ENCODE results near the gene NAT9.
A peak's percentile ranks its signal among the peaks of the same experiment; 100 is the strongest.

NAT9 gene

DNA sequence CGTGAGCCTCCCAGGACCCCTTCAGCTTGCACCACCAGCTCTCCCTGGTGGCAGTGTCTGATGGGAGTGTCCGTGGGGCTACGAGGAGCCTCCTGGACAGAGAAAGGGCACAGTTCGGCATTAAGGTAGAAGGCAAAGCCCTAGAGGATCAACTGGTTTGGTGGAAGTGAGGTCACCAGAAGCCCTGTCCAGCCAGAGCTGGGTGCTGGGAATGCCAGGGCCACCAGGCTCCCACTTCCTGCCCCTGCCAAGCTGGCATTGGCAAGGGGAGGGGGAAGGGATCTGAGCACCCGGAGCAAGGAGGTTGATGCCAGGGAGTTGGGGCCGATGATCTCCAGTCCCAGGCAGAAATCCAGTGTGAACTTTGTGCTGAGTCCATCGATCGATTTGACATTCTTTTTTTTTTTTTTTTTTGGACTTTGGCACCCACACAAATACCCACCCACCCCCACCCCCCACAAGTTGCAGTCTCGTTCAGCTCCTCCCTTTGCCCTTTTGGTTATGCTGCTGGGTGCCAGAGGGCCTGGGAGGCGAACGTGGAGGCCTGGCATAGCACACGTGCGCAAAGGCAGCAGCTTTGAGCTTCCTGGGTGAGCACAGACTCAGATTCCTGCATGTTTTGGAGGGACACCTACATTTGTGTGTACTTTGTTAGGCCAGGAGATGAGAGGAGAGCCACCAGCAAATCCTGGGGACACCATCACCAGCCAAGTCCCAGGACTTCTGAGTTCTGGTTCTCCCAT lies 25.6 kb downstream of the NAT9 start:
- peak overlapping the region; percentile 98 for H3K27ac Mint-ChIP-seq
- no peak for DNase-seq (ENCODE audit: low spot score in 2 of 2)
- no peaks in the 10 kb centered on the region for H3K9me3 Mint-ChIP-seq
- H3K4me3 Mint-ChIP-seq = peak overlapping the region; percentile 100
- peaks cover 60% of the 10 kb centered on the region for H3K36me3 Mint-ChIP-seq
- ATAC-seq = no peak
- H3K4me1 Mint-ChIP-seq = peaks cover 68% of the 10 kb centered on the region

DNA sequence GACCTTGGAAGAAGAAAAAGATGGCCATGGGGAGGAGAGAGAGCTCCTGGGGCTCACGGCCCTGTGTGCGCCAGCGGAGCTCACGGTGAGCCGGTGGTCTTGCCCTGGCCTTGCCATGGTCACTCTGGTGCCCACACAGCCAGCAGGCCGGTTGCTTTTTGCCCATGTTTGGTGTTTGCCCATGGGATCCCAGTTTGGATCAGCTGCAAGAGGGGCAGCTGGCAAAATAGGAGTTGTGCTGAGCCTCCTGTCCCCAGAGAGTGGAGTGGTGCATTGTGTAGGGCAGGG lies 26.2 kb downstream of the NAT9 start:
- Mint-ChIP-seq H3K4me1 (peaks cover 64% of the 10 kb centered on the region), H3K9me3 (no peaks in the 10 kb centered on the region), H3K36me3 (peaks cover 57% of the 10 kb centered on the region), H3K27ac (peak overlapping the region; percentile 98), H3K4me3 (peak overlapping the region; percentile 100)
- DNase-seq (ENCODE audit: low spot score in 2 of 2) (no peak), ATAC-seq (no peak)

DNA sequence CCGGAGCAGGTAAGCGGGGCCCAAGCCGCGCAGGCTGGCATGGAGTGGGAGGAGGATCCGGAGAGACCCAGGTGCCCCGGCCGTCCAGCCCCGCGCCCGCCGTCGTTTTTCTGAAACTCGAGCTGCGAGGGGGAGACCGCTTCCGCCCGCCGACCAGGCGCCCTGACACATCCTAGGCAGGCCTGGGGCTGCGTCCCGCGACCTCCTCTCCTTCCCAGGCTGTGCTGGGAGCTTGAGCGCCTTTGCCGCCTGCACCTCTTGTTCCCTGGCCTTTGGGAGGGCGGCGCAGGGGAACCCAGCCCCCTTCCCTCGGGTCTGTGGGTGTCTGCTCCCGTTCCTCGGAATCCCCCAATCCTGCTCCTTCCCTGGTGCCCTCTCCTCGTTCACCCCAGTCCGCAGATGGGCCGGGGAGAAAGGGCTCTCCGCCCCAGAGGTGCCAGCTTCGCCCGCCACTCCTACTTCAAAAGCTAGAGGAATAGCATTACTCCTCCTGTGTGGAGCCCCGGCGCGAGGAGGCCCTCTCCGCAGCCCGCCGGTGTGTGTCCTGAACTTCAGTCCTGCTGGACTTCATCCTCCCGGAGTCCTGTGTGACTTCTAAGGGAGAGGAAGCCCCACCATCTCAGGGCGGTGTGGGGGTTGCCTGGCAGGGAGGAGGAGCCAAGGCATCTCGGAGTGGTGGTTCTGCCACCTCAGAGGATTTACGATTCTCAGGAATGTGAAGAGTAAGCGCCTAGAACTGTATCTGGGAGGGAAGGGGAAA lies 26.7 kb downstream of the NAT9 start:
- ATAC-seq (peak; percentile 9), DNase-seq (ENCODE audit: low spot score in 2 of 2) (peak; percentile 31 to 68)
- peaks cover 64% of the 10 kb centered on the region for H3K4me1 Mint-ChIP-seq

DNA sequence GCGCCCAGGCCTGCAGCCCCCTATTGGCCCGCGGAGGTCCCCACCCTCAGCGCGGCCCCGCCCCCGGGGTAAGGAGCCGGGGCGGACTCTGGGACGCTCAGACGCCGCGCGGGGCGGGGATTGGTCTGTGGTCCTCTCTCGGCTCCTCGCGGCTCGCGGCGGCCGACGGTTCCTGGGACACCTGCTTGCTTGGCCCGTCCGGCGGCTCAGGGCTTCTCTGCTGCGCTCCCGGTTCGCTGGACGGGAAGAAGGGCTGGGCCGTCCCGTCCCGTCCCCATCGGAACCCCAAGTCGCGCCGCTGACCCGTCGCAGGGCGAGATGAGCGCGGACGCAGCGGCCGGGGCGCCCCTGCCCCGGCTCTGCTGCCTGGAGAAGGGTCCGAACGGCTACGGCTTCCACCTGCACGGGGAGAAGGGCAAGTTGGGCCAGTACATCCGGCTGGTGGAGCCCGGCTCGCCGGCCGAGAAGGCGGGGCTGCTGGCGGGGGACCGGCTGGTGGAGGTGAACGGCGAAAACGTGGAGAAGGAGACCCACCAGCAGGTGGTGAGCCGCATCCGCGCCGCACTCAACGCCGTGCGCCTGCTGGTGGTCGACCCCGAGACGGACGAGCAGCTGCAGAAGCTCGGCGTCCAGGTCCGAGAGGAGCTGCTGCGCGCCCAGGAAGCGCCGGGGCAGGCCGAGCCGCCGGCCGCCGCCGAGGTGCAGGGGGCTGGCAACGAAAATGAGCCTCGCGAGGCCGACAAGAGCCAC lies 27.4 kb downstream of the NAT9 start, which contains the start of gene NHERF1:
Gene NHERF1, plus strand, starts transcription at position 100 of the 750 bp plus-strand sequence. Its CDS starts 219 bp downstream, at position 319.
- peak within 1 kb of the TSS; percentile 98 for H3K27ac Mint-ChIP-seq
- peak within 1 kb of the TSS; percentile 100 for H3K4me3 Mint-ChIP-seq
- peaks cover 45% of the 10 kb centered on the region for H3K36me3 Mint-ChIP-seq
- no peaks in the 10 kb centered on the region for H3K9me3 Mint-ChIP-seq
- DNase-seq (ENCODE audit: low spot score in 2 of 2) (peak; percentile 95 to 96), ATAC-seq (peak; percentile 91)
- peaks cover 64% of the 10 kb centered on the region for H3K4me1 Mint-ChIP-seq

More for the DNA sequence above, 26.7 kb downstream of the NAT9 start:
- peak overlapping the region; percentile 100 for H3K4me3 Mint-ChIP-seq
- peak overlapping the region; percentile 98 for H3K27ac Mint-ChIP-seq
- no peaks in the 10 kb centered on the region for H3K9me3 Mint-ChIP-seq
- peaks cover 52% of the 10 kb centered on the region for H3K36me3 Mint-ChIP-seq

DNA sequence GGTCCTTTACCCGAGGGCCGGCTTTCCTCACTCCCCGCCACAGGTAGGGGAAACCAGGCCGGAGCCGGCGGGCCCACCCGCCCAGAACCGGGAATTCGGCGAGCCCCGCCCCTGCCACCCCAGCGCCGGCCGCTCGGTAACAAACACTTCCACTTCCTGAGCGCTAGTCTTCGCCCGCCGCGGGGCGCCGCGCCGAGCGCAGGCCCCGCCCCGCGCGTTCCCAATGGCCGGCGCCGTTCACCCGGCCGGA lies 27.9 kb downstream of the NAT9 start:
- Mint-ChIP-seq H3K36me3 (peaks cover 40% of the 10 kb centered on the region), H3K27ac (no peak overlapping the region), H3K4me1 (peaks cover 64% of the 10 kb centered on the region), H3K9me3 (no peaks in the 10 kb centered on the region), H3K4me3 (peak overlapping the region; percentile 100)
- DNase-seq (ENCODE audit: low spot score in 2 of 2) (no peak), ATAC-seq (no peak)

DNA sequence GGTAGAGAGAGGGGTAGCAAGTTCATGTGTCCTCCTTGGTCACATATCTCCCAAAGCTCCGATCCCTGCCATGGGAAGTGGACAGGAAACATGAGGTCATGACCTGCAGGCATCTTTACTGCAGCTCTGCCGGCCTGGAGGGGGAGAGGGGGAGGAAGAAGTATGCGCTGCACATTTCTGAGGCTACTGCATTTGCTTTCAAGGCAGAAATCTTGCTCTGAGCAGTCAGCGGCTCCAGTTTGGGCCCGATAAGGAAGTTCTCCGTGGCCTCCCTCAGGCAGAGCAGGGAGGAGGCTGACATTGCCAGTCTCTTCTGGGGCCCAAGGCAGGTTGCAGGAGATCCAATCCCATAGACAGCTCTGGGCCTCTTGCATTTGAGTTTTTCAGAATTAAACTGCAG lies 29.2 kb downstream of the NAT9 start:
- H3K36me3 Mint-ChIP-seq = peaks cover 27% of the 10 kb centered on the region

DNA sequence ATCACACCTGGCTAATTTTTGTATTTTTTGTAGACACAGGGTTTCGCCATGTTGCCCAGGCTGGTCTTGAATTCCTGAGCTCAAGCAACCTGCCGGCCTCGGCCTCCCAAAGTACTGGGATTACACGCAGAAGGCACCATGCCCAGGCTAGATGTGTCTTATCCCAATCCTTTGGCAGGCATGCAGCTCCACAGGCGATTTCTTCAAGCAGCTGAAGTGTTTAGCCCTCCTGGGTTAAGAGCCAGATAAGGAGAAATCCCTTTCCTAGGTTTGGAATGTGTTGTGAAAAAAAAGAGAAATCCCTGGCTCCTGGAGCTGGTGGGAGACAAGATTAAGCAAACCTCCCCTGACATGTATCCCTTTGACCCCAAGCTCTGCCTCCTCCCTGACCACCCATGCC lies 29.8 kb downstream of the NAT9 start:
- DNase-seq (ENCODE audit: low spot score in 2 of 2) (no peak), ATAC-seq (no peak)
- Mint-ChIP-seq H3K4me3 (peak overlapping the region; percentile 100), H3K27ac (peak overlapping the region; percentile 46), H3K4me1 (peaks cover 64% of the 10 kb centered on the region), H3K36me3 (peaks cover 21% of the 10 kb centered on the region), H3K9me3 (no peaks in the 10 kb centered on the region)

More for the DNA sequence above, 29.2 kb downstream of the NAT9 start:
- Mint-ChIP-seq H3K4me3 (peak overlapping the region; percentile 100), H3K27ac (peak overlapping the region; percentile 46), H3K4me1 (peaks cover 64% of the 10 kb centered on the region), H3K9me3 (no peaks in the 10 kb centered on the region)
- no peak for ATAC-seq
- no peak for DNase-seq (ENCODE audit: low spot score in 2 of 2)

DNA sequence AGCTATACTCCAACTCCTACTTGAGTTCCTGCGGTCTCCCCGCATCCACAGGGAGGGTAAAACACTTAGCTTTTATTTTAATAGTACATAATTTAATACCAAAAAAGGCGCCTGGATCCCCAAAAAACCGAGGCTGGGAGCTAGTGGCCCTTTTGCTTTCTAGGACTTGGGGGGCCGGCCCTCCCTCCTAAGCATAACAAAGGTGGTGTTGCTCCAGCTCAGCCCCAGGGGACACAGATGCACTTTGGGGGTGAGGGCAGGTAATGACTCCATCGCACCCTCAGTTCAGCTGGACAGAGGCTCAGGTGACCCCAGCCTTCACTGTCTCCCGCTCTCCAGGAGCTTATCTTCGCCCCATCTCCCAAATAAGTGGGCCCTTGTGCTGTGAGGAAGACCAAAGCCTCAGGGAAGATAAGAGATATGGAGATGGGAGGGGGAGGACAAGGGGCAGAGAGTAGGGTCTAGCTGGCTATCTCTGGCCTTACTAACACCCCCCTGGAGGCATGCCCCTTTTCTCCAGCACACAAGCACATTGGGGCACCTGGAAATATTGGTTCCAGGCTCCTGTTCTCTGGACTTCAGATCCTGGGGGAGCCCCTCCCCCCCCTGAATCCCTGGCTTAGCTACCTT lies 30.5 kb downstream of the NAT9 start:
- DNase-seq (ENCODE audit: low spot score in 2 of 2) = no peak
- Mint-ChIP-seq H3K27ac (no peak overlapping the region), H3K4me1 (peaks cover 64% of the 10 kb centered on the region), H3K36me3 (peaks cover 14% of the 10 kb centered on the region), H3K4me3 (no peak overlapping the region), H3K9me3 (no peaks in the 10 kb centered on the region)
- no peak for ATAC-seq

DNA sequence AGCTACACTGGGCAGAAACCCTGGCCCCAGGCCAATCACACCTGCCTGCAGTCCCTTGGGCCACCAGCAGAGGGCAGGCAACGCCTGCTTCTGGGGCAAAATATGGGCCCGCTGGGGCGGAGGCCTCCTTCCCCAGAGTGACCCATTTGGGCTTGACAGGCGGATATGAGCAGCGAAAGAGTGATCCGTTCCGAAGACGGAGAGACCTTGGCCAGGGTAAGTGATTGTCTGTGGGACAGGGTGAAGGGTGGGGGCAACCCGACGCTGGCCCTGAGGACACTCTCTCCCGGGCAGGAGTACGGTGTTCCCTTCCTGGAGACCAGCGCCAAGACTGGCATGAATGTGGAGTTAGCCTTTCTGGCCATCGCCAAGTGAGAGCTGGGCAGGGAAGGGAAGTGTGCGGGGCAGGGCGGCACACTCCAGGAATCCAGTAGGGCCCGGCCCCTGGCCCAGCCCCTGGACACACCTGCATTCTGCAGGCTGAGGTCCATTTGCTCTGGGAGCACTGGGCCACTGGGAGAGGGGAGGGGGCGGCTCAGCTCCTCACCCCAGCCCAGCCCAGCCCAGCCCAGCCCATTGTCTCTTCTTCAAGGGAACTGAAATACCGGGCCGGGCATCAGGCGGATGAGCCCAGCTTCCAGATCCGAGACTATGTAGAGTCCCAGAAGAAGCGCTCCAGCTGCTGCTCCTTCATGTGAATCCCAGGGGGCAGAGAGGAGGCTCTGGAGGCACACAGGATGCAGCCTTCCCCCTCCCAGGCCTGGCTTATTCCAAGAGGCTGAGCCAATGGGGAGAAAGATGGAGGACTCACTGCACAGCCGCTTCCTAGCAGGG lies 31.2 kb downstream of the NAT9 start:
- DNase-seq (ENCODE audit: low spot score in 2 of 2) (peak; percentile 98), ATAC-seq (peak; percentile 29)
- no peaks in the 10 kb centered on the region for H3K9me3 Mint-ChIP-seq
- H3K4me1 Mint-ChIP-seq = peaks cover 65% of the 10 kb centered on the region
- H3K27ac Mint-ChIP-seq = peak overlapping the region; percentile 82
- peaks cover 7% of the 10 kb centered on the region for H3K36me3 Mint-ChIP-seq
- H3K4me3 Mint-ChIP-seq = peak overlapping the region; percentile 63

DNA sequence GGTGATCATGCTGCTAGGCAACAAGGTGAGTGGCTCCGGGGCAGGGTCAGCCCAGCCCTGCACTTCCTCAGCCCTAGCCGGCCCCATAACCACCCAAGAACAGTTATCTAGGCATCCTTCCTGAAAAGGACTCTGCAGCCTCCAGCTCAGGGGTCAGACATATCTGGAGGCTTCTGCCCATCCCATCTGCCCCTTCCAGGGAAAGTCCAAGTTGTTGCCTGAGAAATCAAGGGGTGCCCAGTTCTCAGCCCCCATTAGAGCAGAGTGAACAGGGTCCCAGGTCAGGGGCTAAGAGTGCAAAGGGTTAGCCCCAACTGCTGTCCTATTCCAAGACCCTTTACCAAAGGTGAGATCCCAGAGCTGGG lies 31.8 kb downstream of the NAT9 start:
- DNase-seq (ENCODE audit: low spot score in 2 of 2) (no peak), ATAC-seq (no peak)
- Mint-ChIP-seq H3K9me3 (no peaks in the 10 kb centered on the region), H3K36me3 (peaks cover under 1% of the 10 kb centered on the region), H3K4me1 (peaks cover 64% of the 10 kb centered on the region), H3K27ac (peak overlapping the region; percentile 82), H3K4me3 (peak overlapping the region; percentile 63)

DNA sequence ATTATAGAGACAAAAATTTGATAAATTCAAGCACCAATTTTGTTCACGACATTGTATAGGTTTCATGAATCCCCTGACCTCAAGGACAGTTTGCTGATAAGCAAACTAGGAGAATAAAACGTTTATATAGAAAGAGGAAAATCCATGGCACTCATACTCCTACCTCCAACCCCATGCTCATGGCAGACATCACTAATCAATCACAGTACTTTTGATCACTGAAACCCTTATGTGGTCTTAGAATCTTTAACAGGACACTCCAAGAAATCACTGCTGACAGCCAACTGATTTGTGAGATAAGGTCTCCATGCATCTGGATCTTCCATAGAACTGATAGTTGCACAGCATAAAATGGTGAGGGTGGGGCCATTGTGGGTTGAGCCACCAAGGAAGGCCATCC lies 32.4 kb downstream of the NAT9 start:
- H3K36me3 Mint-ChIP-seq = no peaks in the 10 kb centered on the region
- no peak overlapping the region for H3K4me3 Mint-ChIP-seq
- H3K27ac Mint-ChIP-seq = peak overlapping the region; percentile 89
- no peak for ATAC-seq
- no peak for DNase-seq (ENCODE audit: low spot score in 2 of 2)
- H3K4me1 Mint-ChIP-seq = peaks cover 70% of the 10 kb centered on the region
- no peaks in the 10 kb centered on the region for H3K9me3 Mint-ChIP-seq

DNA sequence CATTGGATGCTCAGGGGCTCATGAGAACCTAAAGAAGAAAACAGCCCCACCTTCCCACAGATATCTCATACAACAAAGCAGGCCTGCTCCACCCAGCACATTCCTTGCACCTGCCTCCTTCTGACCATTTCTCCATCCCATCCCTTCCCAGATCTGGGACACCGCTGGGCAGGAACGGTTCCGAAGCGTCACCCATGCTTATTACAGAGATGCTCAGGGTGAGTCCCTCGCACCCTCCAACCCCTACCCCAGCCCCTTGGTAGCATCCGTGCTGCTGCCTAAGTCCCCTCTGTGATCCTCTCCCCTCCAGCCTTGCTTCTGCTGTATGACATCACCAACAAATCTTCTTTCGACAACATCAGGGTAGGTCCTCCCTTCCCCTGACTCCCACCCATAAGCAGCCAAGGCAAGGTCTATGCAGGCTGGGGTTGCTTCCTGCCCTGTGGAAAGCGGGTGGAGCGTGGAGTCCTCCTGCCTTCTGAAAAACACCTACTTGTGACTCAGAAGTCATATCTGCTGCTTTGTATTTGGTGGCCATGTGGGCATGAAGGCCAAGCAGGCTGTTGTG lies 33.1 kb downstream of the NAT9 start:
- no peaks in the 10 kb centered on the region for H3K9me3 Mint-ChIP-seq
- DNase-seq (ENCODE audit: low spot score in 2 of 2) = peak in 1 of 2 donors; percentile 55
- ATAC-seq = no peak
- H3K4me1 Mint-ChIP-seq = peaks cover 77% of the 10 kb centered on the region
- no peaks in the 10 kb centered on the region for H3K36me3 Mint-ChIP-seq
- H3K4me3 Mint-ChIP-seq = peak overlapping the region; percentile 67
- H3K27ac Mint-ChIP-seq = peak overlapping the region; percentile 89

DNA sequence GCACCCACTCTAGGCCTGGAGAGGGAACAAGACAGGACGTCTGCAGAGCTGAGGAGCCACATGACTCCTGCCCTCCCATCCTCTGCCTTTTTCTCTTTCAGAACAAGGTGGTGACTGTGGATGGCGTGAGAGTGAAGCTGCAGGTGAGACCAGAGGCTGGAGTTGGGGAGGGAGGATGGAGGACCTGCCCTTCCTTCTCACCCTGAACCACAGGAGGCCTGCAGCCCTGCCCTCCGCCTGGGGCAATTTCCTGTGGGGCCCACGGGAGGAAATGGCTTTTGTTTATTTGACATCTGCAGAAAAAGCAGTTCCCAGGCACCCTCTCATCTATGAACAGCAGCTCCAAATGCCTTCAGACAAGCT lies 34.0 kb downstream of the NAT9 start:
- no peaks in the 10 kb centered on the region for H3K36me3 Mint-ChIP-seq
- H3K4me3 Mint-ChIP-seq = peak overlapping the region; percentile 67
- peak overlapping the region; percentile 89 for H3K27ac Mint-ChIP-seq
- peak in 1 of 2 donors; percentile 81 for DNase-seq (ENCODE audit: low spot score in 2 of 2)
- H3K9me3 Mint-ChIP-seq = no peaks in the 10 kb centered on the region
- H3K4me1 Mint-ChIP-seq = peaks cover 84% of the 10 kb centered on the region
- peak; percentile 23 for ATAC-seq

DNA sequence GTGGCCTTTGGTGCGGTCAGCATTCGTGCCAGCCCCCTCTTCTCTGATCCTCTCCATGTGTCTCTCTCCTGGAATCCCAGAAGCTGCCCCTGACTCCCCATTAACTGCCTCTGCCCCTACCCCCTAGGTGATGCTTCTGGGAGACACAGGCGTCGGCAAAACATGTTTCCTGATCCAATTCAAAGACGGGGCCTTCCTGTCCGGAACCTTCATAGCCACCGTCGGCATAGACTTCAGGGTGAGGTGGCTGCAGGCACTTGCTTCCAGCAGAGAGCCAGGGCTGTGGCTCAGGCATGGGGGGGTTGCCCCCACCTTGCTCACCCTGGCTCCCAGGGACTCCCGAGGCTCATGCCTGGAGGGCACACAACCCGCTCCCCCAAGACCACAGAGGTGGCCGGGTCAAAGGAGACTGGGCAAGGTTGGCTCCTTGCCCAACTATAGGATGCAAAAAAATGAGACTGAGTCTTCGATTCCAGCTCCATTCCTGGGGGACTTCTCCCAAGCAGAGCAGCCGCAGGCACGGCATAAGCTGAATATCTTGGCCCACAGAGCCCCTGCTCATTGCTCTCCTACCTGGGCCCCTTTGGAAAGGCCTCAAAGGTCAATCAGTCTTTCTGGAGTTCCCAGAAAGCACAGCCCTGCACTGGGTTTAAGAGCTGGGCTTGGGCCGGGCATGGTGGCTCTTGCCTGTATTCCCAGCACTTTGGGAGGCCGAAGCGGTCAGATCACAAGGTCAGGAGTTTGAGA lies 35.3 kb downstream of the NAT9 start:
- H3K4me3 Mint-ChIP-seq = no peak overlapping the region
- peak overlapping the region; percentile 89 for H3K27ac Mint-ChIP-seq
- no peaks in the 10 kb centered on the region for H3K36me3 Mint-ChIP-seq
- H3K9me3 Mint-ChIP-seq = no peaks in the 10 kb centered on the region
- DNase-seq (ENCODE audit: low spot score in 2 of 2) (no peak), ATAC-seq (no peak)
- H3K4me1 Mint-ChIP-seq = peaks cover 82% of the 10 kb centered on the region
